Fibroblast of skin of left quadriceps (primary cell): ENCODE measurements around the gene FBXL17.

Source experiments
- DNase-seq, 2 experiments: peaks; one replicate each; pipeline ENCODE4 v3.0.0-alpha.2; 2013; ENCODE audit warnings: low read depth in 2 of 2

Gene FBXL17

DNA sequence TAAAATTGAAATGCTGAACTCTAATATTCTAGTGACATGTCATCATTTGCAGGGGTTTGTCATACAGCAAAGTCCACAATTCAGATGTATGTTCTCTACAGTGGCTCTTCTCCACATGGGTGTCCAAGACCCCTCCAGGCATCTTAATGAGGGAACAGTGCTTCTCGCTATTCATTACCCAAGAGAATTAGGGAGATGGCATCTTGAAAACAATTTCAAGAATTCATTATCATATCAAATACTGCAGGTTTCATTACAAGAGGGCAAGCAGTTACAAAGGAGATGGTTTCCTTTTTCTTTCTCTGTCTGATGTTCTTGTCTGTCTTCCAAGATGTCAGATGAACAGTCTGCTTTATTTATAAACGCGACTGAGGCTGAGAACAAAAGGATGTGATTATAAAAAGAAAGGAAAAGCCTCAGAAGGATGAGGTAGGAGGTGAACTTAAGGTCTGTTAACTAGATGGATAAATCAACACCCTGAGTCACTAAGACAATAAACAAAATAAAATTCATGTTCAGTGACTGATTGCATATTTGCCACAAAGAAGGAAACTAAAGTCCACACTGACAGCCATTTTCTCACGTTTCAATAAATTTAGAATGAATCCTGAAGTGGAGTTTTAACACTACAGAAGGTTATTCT, 384.4 kb downstream of the FBXL17 start:
- peak in 1 of 2 experiments; percentile 5 for DNase-seq

DNA sequence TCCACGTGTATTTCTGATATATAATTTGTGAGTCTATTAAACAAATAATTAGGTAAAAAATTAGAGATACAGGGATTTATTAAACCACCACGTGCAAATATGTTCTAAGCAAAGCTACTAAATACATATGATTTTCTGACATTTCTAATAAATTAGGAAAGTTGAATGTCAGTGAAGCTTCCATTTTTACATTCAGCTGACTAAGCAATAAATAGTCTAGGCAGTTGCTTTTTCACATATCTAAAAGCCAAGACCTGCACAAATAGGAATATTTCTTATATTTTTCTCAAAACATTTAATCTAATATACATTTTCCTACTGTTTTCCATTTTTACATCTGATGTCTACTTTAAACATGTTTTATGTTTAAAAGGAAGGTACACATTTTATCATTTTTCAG, 388.6 kb downstream of the FBXL17 start:
- no peak for DNase-seq

DNA sequence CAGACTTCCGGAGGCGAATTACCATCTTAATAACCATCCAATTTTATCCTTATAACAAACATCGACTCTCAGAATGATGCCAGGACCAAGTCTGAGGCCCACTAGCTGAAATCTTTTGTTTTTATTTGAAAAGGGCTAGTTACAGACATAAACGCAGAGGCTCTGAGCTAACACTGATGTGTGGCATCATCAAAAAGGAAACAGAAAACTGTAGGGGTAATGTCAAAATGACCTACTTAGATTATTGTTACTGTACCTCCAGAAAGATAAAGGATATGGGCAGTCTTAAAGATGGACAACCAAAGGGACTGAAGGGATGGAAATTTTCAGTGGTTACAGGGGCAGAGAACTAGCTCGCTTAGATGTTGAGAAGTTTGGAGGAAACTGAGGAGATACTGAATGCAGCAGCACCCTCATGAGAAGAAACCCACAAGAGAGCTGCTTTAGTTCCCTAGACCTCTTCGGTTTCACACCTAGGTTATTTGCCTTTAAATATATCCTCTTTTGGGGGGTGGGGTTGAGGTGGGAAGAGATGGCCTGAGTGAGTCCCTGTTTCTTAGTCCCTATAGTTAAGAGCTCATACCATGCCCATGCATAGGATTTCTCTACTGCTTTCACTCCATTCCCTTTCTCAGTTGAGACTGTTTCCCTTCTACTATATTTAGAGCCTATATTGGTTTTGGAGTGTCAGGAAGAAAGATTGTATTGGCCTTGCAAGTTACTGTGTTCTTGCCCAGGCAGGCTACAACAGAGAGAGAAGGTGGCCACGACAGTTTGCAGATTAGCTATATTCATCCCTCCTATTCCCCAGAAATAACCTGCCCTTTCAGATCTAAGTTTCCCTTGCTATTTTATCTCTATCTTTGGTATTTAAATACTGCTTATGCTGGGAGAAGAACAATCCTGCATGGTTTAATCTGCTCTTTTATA, 390.8 kb downstream of the FBXL17 start:
- DNase-seq: no peak

DNA sequence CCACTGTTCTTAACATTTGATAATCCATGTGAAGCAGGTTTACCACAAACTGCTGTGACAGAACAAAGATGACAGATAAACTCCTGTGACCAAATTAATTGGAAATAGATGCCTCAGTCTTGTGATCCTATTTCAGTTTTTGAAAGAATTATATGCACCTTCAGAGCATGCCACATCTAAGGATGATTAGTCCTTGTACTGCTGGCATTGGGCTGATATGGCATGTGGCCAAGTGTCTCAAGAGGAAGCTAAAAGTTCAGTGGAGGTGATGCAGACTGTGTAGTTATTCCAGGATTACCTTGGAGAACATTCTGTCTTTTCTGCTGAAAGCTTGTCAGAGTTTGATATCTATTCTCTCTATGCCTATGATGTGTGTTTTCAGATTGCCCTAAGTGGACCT, 396.8 kb downstream of the FBXL17 start:
- no peak for DNase-seq

DNA sequence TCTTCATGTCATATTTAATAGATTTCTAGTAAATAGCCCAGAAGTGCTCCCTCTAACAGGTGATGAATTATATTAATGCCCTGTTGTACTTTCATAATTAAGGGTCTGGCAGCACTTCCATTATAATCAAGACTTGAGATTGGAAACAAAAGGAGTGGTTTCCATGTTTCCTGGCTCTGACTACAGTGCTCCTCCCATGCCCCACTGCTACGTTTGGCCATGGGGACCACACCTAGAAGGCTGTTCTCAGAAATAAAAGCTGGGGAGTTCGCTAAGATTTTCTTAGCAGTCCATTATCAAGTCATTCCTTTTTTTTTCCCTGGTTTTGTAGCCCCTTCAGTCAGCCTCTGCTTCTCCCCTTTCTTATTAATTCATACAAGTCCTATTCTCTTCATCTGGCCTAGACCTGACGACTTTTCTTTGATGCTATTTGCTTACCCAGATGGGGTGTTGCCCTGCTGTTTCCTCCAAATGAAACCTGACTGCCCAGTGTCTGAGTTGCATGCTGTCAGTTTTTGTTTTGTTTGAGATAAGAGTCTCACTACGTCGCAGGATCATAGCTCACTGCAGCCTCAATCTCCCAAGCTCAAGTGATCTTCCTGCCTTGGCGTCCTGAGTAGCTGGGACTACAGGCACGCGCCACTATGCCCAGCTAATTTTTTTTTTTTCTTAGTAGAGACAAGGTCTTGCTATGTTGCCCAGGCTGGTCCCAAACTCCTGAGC, 399.0 kb downstream of the FBXL17 start:
- no peak for DNase-seq

DNA sequence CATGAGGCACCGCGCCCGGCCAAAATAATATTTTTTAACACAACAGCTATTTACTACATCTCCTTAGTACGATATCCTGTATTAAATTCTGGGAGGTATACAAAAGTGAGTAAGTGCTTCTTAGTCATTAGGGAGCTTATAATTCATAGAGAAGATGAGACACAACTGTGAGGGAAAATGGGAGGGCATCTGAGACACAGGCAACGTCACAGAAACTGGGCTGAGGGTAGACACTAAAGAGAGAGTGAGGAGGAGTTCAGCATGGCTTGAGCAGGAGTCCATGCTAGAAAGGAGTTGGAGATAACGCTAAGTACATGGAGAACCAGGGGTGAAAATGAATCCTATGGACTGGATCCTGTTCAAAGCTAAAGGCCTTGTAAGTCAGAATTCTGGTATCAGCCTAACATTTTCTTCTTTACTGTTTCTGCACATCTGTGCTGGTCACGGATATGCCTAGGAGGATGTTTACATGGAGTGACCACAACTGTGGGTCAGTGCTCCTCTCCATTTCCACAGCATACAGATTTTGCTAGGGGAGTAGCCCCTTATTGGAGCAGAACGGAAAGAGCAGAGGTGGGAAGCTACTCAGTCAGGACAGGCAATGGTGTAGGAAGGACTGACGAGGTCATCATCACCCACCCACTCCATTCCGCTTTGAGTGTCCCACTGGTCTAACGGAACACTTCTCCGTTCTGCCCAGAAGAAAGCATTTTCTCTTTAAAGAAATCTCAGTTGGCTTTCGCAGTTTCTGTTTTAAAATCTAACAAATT, 400.8 kb downstream of the FBXL17 start:
- DNase-seq: no peak

DNA sequence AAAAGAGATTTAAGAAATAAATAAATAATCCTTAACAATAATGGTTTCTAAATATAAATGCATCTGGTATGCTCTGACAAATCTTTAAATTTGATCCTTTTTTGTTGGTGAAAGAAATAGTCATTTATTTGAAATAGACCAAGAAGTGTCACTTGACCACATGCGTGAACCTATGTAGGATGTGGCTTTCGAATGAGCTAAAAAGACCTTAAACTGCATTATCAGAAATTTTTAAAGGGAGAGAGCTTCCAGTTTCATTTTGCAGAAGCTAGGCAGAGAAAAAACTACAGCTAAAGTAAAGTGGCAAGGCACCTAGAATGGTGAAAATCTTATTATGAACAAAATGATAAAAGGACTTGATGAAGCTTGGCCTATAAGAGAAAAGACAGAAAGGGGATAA, 402.0 kb downstream of the FBXL17 start:
- DNase-seq: no peak

DNA sequence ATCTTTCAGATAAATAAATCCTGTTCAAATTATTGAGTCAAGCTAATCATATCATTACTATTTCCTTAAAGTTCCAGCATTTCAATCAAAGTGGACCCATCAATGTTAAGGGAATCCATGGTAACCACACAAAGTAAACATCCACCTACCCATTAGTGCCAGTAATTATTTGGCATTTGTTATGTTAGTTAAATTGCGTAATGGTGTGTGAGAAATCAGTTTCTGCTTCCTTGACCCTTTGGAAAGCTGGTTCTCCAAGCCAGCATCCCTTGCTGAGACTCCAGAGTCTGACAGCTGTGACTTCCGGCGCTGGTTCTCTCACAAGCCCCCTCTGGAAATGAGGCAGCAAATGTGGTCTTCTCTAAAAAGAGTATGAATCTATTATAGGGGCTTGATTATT, 402.6 kb downstream of the FBXL17 start:
- DNase-seq: no peak

DNA sequence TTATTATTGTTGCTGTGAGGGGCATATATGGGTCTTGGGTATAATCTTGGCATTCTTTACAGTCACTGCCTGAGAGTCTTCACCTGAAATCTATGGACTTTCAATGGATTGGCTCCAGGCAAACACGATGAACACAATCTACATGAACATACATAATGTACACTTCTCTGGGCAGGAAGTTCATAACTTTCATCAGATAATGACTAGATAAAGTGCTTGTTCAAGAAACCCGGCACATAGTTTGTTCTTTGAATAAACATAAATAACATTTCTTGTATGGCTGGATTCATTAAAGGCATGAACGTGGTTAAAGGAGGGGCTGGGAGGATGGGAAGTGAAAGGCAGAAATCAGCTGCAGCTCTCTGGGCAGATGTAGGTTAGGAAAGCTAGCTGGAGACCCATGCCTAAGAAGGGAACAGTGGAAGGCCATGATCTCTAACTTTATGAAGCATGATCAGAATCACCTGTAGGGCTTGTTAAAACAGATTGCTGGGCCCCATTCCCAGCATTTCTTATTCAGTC, 404.3 kb downstream of the FBXL17 start:
- no peak for DNase-seq

DNA sequence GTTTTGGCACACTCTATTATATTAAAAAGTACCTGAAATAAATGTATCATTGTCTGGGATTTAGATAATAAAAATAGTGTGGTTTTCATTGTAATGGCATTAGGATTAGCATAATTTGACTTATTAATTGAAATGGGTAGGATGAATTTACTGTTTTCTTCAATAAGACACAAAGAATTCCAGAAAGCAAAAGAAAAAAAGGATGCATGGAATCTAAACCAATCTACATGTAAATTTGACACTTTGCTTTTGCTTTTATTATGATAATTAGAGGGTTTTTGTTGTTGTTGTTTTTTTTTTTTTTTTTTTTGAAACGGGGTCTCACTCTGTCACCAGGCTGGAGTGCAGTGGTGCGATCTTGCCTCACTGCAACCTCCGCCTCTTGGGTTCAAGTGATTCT, 406.3 kb downstream of the FBXL17 start:
- DNase-seq: no peak

DNA sequence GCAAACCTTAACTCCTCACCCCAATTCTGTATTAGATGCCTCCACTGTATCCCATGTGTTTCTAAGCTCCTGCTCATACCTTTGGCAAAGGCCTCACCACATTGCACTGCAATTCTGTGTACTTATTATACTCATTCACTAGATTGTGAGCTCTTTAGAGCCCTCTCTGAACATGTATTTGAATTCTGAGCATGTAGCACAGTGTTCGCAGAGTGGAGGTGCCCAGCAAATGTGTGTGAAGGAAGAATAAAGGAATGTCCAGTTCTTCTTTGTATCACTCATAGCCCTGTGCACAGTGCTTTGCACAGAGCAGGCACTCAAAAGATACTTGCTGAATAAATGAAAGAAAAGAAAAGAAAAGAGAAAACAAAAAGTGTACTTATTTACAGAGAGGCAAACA, 410.1 kb downstream of the FBXL17 start:
- no peak for DNase-seq

DNA sequence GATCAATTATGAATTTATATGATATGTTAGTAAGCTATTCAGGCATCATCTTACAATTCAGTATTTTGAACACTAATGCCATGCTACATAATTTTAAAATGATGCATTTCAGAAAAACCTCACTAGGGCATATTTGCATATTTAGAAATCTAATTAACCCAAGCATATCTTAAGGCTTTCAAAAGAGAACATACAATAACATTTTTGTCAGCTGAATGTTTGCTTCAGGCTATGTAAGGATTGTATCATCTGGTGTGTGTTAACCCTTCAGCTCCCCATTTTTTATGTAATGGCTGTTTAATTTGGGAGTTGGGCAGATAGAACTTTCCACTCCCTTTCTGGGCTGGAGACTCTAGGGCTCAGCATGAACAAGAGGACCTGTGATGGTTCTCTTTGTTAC, 412.1 kb downstream of the FBXL17 start:
- peak; percentile 17 for DNase-seq

DNA sequence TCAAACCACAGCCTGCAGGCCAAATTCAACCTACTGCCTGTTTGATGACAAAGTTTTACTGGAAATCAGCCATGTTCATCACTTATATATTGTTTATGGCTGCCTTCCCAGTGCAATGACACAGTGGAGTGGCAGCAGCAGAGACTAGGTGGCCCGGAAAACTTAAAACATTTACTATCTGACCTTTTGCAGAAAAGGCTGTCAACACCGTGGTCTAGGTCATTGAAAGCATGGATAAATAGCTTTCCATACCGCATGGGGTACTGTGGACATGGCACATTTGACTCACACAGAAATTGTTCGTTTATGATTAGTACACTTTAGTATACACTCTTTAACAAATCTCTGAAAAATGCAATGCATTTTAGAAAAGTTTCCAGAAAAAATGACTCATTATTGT, 412.9 kb downstream of the FBXL17 start:
- DNase-seq: peak; percentile 46 to 52

DNA sequence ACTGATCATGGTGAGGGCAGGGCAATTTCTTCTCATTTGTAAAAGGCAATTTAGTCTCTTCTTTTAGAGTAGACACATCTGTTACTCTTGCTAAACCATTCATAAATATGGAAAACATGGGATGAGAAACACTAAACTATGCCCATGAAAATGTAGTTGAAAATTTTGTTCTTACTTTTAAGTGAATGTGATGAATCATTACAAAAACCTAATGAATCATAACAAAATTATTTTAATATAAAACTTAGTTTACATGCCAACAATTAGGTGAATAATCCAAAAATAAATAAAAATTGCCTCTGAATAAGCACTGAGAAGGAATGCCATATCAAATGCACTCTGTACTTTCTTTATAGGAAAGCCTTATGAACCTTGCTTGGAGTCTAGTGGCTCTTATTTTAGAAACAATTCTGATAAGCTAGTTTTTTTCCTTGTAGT, 413.5 kb downstream of the FBXL17 start:
- peak in 1 of 2 experiments; percentile 13 for DNase-seq

DNA sequence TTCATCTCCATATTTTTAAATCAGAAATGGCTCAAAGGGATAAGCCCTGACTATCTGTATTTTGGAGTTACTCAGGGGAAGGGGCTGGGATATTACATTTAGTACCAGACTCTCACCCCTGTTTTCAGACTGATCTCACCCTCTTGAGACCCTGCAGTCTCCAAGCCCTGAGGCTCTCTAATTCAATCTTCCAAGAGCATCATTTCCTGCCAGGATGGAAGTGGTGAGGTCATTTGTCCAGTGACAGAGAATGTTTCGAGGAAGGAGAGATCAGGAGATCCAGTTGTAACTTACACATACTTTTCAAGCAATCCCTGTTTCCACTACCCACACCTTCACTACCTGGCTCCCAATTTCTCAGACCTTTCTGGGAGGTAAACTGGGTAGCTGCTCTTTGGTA, 415.7 kb downstream of the FBXL17 start:
- no peak for DNase-seq

DNA sequence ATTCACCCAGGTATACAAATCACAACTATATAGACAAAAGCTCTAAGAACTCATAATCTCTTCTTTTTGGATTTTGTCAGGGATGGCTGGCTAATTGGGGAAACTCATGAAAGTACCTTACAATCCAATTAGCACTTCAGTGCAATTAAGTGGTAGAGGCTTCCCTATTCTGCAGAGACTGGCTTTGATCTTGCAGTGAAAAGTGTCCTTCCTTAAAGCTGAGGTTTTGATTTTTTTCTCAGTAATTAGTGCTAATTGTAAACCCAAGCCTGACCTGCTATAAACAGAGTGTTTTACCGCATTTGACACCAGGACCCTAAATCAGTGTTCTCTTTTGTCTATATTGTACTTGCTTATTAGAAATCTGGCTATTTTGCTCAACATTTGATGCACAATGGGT, 417.2 kb downstream of the FBXL17 start:
- no peak for DNase-seq

DNA sequence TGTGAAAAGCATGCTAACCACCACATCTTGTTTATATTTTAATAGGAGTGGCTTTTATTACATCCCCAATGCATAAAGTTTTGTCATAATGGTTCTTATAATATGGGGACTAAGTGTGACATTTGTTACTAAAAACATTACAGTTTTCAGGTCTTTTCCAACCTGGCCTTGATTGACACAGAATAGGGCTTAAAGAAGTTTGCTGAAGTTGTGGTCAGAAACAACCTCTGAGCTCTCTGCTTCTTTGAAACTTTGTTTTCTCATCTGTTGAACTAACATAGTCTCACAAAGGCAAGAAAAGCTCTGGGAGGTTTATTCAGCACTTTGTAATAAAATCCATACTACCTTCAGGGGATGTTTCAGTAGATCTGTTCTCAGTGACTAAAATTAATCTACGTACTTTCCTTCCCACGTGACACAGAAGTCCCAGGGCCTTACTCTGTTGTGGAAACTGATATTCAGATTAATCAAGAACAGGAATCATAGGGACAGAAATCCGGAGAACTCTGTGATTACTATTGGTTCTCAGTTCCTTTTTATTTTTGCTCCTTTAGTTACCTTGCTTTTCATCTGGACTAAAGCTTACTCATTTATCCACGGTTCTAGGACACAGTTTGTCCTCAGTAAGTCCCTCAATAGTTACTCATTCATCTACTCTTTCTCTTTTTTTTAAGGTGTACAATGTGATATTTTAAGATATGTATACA, 422.2 kb downstream of the FBXL17 start:
- no peak for DNase-seq

DNA sequence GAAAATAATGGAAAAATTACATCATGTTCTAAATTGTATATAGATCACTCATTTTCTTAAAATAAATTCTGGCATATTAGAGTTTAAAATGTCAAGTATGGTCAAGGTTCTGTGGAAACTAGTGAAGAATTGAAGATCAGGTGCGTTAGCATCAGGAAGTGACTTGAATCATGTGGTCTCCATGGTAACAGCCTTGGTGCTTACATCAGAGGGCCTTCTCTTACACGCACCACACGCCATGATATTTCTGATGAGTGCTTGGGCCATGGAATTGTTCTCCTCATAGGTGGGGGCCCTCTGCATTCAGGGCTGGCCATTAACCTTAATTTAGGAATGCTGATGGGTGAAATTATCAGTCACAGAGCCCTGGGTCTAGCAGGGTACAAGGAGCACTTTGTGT, 423.0 kb downstream of the FBXL17 start:
- DNase-seq: no peak

DNA sequence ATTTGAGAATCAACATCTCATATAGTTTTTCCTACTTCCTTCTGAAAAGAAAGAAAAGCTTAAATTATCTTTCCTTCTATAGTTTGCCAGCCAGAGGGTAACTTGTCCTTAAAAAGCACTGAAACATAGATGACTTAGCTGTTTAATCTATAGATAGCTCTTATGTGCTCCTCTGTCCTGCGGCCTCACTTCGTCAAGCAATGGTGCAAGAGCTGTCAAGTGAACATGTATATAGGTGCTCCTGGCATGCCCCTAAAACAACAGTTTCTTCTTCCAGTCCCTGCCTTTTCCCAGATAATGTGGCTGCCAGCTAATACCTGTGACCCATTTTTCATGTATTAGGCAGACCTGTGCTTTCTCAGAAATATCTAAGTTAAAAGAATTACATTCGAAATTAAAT, 423.5 kb downstream of the FBXL17 start:
- no peak for DNase-seq

DNA sequence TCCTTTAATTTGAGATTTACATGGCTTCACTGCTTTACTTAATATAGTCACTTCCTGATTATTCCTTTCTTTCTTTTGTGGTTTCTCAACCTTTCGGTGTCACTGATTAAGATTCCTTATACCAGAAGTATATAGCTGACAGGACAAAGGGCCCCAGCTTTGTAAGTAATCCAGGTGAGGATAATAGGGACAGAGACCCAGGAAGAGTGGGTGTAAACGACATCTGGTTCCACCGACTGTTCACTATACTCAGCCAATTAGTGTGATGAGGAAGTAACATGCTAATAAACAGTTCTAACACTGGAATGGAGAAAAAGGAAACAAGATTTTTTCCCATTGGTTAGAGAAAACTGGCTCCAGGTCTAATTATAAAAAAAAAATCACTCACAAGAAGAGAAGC, 424.8 kb downstream of the FBXL17 start:
- no peak for DNase-seq

DNA sequence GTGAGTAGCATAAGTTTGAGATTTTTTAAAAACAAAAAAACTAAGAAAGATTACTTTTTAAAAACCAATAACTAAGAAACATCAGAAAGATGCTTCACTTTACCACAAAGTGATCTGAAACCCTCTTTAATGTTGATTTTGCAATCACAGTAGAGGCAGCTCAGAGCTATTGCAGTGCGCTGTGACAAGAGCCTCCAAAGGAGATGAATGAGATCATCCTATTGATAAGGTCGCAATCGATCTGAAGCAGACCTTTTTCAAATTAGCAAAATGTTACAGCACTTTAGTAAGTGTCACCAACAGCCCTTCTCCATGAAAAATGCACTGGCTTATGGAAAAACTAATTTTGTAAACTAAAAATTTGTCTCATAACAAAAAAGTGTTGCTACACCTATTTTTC, 426.6 kb downstream of the FBXL17 start:
- no peak for DNase-seq
